GM18526 (cell line): ENCODE measurements around the gene KDM6A.

Source experiments
- POLR2A ChIP-seq: IDR thresholded peaks from 3 replicates; pipeline ENCODE4 v1.6.1; 2011; ENCODE audit not compliant: insufficient read length; ENCODE audit errors: extremely low read depth

KDM6A gene

DNA sequence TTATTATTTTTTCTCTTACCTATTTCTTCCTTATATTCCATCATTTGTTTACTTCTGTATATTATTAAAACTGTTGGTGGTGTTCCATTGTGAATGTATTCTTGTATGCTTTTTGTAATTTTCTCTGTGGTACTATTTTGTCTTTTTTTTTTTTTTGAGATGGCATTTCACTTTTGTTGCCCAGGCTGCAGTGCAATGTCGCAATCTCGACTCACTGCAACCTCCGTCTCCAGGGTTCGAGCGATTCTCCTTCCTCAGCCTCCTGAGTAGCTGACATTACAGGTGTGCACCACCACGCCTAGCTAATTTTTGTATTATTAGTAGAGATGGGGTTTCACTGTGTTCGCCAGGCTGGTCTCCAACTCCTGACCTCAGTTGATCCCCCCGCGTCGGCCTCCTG is 8.6 kb downstream of the KDM6A start:
- TF ChIP-seq POLR2A, result no peak

DNA sequence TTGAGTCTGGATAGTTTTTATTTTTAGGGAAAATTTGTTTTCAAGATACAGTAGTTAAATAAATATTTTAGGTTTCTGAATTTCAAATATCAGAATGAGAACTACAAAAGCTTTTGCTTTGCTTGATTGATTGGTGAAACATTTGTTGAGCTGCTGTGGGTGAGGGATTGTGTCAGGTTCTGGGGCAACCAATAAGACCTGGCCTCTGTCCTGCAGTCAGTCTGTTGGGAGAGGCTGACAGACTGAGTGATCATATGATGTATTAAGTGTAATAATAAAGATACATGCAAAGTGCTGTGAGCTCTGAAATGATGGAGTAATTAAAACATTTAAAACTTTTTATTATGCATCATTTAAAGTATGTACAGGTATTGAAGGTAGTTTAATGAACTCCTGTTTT is 9.6 kb downstream of the KDM6A start:
- no peak for TF ChIP-seq POLR2A

DNA sequence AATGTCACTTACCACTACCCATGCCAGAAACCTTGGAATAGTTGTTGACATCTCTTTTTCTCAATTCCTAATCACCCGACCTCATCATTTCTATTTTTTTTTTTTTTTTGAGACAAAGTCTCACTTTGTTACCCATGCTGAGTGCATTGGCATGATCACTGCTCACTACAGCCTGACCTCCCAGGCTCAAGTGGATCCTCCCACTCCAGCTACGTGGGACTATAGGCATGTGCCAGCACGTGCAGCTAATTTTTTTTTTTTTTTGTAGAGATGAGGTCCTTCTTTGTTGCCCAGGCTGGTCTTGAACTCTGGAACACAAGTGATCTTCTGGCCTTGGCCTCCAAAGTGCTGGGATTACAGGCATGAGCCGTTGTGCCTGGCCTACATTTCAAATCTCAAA is 12.0 kb downstream of the KDM6A start:
- TF ChIP-seq POLR2A, result no peak

DNA sequence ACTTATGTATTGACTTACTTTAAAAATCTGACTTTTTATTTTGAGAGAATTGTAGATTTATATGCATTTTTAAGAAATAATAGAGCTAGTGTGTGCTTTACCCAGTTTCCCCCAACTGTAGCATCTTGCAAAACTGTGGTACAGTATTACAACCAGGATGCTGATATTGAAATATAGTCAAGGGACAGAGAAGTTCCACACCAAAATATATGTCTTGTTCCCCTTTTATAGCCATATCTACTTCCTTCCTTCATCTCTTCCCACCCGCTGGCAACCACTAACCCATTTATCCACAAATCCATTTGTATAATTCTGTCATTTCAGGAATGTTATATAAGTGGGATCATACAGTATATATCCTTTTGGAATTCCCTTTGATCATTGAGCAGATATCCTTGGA is 16.8 kb downstream of the KDM6A start:
- TF ChIP-seq POLR2A, result no peak

DNA sequence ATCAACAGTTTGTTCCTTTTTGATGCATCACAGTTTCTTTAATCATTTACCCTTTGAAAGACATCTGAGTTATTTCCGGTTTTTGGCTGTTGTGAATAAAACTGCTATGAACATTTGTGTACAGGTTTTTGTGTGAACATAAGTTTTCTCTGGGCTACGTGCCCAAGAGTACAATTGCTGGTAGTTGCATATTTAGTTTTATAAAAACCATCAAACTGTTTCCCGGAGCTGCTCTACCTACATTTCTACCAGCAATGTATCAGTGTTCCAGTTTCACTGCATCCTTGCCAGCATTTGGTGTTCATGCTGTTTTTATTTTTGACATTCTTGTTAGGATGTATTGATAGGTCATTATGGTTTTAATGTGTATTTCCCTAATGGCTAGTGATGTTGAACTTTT is 17.3 kb downstream of the KDM6A start:
- TF ChIP-seq POLR2A, result no peak

DNA sequence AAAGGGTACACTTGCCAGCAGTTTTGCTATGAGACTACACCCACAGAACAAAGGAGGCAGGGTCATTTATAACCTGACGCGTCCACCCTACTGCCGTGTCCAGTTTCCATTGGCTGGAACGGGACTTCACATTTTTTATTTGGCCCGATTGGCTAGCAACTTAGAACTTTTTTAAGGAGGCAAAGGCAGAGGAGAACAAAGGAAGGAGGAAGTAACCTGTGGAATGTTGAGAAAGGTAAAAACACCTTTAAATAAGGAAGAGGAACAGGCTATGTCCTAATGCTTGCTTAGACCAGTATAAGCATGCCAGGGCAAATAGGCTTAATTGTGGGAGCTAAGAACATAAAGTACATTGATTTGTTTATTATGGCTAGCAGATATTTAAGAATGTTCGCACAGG is 18.7 kb downstream of the KDM6A start:
- no peak for TF ChIP-seq POLR2A

DNA sequence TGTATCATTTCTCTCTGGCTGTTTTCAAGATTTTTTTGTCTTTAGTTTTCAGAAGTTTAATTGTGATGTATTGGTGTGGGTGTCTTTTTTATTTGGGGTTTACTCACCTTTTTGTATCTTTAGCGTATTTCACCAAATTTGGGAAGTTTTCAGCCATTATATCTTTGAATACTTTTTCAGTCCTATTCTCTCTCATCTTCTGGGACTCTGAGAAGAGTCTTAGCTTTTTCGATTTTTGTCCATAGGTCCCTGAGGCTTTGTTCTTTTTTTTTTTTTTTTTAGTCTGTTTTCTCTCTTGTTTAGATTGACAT is 23.8 kb downstream of the KDM6A start:
- no peak for TF ChIP-seq POLR2A

DNA sequence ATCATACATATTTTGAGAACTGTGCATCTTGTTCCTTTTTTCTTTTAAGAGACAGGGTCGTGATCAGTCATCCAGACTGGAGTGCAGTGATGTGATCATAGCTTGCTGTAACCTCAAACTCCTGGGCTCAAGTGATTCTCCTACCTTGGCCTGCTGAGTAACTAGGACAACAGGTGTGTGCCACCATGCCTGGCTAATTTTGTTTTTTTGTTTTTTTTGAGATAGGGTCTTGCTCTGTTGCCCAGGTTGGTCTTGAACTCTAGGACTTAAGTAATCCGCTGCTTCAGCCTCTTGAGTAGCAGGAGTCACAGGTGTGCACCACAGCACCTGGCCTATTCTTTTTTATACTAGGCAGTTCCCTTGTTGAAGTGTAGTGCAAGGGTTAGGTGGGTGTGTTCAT is 24.6 kb downstream of the KDM6A start:
- no peak for TF ChIP-seq POLR2A

DNA sequence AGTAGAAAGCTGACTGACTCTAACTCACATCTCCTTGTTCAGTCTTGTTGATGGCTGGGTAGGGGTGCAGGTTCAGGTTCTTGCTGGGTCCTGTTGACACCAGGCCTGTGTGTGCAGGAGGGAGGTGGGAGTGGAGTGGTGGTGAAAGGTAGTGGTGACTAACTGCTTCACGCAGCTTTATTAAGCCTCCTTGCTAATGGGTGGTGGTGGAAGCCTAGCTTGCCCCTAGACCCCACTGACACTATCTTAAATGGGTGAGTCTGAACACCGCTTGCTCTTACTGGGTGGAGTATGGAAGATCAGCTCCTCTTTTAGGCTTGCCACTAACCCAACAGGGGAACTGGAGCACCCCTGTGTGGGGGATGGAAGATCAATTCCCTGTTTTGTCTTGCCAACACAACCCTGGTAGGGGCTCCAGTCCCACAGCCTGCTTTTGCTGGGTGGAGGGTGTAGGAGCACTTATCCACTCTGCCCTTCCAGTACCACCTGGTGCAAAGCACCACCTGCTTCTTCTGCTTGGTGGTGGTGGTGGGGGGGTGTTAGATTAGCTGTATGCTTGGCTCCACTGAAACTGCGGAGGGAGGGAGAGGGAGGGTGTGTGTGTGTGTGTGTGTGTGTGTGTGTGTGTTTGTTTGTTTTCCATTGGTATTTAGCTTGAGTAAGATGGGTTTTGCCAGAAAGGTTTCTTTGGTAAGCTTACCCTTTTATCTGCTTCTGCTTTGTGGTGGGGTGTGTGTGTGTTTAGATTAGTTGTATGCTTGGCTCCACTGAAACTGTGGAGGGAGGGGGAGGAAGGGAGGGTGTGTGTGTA is 25.6 kb downstream of the KDM6A start:
- no peak for TF ChIP-seq POLR2A

DNA sequence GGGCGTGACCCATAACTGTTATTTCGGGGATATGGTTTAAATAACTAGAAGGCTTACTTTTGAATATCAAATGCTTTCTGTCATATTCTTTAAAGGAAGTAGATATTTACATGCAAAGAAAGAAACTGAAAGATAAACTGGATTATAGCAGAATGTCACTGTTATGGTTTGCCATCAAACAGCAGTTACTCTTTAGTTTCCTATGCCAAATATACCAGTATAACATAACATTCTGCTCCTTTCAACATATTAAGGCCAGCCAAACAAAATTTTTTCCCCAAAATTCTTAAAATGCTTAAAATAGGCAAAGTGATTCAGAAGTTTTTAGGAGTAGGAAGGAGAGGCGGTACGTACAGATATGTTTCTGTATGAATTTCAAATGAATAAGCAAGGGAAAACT is 27.0 kb downstream of the KDM6A start:
- TF ChIP-seq POLR2A, result no peak

DNA sequence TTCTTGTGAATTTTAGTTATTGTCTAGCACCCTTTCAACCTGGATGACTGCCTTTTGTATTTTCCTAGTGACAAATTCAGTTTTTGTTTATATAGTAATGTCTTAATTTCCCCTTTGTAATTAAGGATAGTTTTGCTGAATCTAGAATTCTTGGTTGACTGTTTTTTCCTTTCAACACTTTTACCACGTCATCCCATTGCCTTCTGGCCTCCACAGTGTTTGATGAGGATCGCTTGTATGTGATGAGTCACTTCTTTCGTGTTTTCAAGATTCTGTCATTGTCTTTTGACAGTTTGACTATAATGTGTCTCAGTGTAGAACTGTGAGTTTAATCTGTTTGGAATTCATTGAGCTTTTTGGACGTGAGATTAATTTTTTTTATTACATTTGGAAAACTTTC is 30.1 kb downstream of the KDM6A start:
- TF ChIP-seq POLR2A, result no peak

DNA sequence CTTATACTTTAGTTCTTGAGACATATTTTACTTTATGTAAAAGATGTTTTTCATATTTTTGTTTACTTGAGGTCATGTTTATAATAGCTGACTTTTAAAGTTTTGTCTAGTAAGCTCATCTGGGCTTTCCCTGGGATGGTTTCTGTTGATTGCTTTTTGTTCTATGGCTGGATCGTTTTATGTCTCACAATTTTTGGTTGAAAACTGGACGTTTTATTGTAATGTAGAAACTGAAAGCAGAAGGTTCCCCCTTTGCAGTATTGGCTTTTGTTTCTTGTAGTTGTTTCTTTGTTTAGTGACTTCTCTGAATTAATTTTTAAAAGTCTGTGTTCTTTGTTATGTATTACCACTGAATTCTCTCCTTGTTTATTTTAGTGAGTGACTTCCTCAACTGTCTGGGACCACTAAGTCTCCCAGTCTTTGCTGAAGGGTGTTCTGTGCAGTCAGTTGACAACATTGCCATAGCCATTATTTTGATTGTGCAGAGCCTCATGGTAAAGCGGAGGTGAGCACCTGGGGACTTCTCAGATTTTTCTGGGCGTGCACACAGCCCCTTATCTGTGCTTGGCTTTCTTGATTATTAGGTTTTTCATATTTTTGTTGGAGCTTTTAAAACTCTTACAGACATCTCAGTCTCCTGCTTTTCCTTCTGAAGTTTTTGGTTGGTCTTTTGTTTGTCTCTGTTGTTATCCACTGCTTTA is 31.0 kb downstream of the KDM6A start:
- no peak for TF ChIP-seq POLR2A

DNA sequence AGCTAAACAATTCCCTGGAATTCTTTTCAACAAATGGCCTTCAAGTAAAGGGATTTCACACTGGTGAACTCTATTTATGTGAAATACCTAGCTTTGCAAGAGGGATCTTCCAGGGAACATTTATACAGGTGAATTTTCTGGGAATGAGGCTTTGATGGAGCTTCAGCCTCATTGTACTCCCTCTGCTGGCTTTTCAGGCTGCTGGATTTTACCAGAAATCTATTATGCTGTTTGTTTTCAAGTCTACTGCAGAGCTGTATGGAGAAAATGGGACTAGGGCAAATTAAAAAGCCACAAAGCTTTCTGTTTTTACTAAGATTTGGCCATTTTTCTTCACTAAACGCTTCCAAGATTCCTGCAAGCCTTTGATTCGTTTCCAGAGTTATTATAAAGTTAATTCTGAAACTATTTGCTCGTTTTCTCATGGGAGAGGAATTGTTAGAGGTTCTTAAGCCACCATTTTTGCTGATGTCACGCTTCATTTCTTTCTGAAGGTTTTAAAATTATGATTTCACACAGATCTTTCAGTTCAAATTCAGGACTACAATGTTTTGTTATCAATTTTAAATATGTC is 31.6 kb downstream of the KDM6A start:
- no peak for TF ChIP-seq POLR2A

DNA sequence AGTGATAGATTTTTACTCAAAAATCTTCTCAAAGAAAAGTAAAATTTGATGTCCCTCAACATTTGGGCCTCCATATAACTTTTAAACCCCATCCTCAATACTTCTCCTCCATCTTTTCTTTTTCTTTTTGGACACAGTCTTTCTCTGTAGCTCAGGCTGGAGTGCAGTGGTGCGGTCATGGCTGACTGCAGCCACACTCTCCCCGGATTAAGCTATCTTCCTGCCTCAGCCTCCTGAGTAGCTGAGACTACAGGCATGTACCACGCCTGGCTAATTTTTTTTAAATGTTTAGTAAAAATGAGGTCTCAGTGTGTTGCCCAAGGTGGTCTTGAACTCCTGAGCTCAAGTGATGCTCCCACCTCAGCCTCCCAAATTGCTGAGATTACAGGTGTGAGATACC is 33.1 kb downstream of the KDM6A start:
- no peak for TF ChIP-seq POLR2A

DNA sequence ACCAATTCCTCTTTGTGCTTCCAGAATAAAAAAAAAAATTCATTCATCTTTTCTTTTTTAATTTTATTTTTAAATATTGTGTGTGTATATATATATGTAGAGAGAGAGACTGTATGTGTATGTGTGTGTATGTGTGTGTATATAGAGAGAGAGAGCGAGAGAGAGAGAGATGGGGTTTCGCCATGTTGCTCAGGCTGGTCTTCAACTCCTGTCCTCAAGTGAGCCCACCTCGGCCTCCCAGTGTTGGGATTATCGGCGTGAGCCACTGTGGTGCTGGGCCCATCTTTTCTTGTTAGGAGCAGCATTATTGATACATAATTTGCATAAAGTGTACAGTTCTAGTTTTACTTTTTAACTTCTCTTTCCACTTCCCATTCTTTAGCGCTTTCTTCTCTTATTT is 33.6 kb downstream of the KDM6A start:
- no peak for TF ChIP-seq POLR2A

DNA sequence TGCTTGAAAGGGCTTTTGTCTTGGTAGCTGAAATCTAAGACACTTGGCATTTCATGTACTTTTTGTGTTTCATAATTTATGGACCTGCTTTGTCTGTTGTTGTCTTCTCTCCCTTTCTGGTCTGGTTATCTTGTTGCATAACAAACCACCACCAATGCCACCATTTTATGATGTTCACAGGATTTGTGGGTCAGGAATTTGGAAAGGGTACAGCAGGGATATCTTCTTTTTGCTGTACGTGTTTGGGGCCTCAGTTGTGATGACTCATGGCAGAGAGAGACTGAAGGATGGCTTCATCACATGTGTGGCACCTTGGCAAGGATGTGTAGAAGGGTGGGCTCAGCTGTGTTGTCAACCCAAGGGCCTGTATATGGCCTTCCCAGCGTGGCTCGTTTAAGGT is 35.2 kb downstream of the KDM6A start:
- TF ChIP-seq POLR2A, result no peak

DNA sequence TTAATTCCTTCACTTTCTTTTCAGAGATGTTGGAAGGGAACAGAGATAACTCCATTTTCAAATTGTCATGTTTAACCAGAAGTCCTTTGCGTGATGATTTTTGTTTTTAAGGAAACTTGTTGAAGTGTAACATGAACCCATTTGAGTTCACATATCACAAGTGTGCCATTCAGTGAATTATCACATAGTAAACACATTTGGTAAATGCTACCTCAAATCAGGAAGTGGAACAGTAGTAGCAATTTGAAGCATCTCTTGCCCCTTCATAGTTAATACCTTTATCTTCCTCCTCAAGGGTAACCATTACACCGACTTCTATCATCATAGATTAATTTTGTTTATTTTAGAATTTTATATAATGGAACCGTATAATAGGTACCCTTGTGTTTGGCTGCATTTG is 35.8 kb downstream of the KDM6A start:
- no peak for TF ChIP-seq POLR2A
